ENCODE data around the gene NLGN1. TPM values are rescaled to one million over a fixed set of nuclear protein-coding genes. Genes with fewer than 3 reads are reported as not detected.

NLGN1 gene
- total RNA-seq, 1 experiment from 2014 or later = not detected

DNA sequence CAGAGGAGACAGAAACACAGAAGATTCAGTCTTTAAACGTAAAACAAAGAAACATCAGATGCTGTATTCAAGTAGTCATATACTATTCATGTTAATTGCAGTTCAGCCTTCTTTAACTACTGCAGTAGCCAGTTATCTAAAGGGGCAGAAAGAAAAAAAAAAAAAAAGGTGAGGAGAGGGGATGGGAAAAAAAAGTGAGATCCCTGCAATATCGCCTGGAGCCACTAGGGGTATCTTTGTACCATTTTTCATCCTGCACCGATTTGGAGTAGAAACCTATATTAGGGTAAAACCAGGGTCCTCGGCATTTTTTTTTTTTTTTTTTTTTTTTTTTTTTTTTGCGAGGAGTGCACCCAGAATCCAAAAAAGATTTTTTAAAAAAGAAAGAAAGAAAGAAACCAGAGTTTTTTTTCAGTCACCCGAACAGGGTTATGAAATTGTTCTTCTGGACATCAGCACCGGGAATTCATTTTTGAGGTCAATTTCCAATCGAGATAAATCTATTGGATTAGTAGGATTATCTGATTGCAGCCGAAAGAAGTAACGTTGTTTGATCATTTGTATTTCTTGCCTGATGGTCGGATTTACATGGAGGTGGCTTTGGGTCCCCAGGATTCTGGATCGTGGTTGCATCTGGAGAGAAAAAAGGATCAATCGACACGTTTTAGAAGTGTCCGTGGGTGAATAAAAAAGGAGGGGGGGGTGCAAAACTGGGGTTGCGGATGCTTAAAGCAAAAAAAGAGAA is 186.7 kb downstream of the NLGN1 start:
- DNase-seq (ENCODE audit: unreplicated experiment) = peak; percentile 38
- no peak overlapping the region for H3K27ac Mint-ChIP-seq (ENCODE audit: low read depth, unreplicated experiment)
- no TSS peak for BruUV-seq (replicated peaks)
- CTCF ChIA-PET = interaction anchor here (0.6 to 1.2 kb wide), 5 partner anchors 10 to 529 kb away, joined by 3 to 5 read pairs (median 4); no protein-coding TSS in a partner anchor
- no peaks in the 10 kb centered on the region for H3K9me3 Mint-ChIP-seq (ENCODE audit: unreplicated experiment)
- H3K27me3 Mint-ChIP-seq (ENCODE audit: insufficient read depth, unreplicated experiment) = peaks cover 92% of the 10 kb centered on the region
- peaks cover 5% of the 10 kb centered on the region for H3K4me1 Mint-ChIP-seq (ENCODE audit: insufficient read depth, unreplicated experiment)
- POLR2A ChIA-PET = no interaction called here
- H3K4me3 Mint-ChIP-seq (ENCODE audit: unreplicated experiment) = no peak overlapping the region
- intact Hi-C loops (cut with micrococcal nuclease) = loop anchor here (2.0 kb wide), 1 partner anchor 419 kb away; no protein-coding TSS in a partner anchor
- no peaks in the 10 kb centered on the region for H3K36me3 Mint-ChIP-seq (ENCODE audit: insufficient read depth, unreplicated experiment)
- TF ChIP-seq, protein P1, sequence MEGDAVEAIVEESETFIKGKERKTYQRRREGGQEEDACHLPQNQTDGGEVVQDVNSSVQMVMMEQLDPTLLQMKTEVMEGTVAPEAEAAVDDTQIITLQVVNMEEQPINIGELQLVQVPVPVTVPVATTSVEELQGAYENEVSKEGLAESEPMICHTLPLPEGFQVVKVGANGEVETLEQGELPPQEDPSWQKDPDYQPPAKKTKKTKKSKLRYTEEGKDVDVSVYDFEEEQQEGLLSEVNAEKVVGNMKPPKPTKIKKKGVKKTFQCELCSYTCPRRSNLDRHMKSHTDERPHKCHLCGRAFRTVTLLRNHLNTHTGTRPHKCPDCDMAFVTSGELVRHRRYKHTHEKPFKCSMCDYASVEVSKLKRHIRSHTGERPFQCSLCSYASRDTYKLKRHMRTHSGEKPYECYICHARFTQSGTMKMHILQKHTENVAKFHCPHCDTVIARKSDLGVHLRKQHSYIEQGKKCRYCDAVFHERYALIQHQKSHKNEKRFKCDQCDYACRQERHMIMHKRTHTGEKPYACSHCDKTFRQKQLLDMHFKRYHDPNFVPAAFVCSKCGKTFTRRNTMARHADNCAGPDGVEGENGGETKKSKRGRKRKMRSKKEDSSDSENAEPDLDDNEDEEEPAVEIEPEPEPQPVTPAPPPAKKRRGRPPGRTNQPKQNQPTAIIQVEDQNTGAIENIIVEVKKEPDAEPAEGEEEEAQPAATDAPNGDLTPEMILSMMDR (IDR thresholded peaks at IDR 0.05; ENCODE audit: unreplicated experiment) = peak; percentile 51

DNA sequence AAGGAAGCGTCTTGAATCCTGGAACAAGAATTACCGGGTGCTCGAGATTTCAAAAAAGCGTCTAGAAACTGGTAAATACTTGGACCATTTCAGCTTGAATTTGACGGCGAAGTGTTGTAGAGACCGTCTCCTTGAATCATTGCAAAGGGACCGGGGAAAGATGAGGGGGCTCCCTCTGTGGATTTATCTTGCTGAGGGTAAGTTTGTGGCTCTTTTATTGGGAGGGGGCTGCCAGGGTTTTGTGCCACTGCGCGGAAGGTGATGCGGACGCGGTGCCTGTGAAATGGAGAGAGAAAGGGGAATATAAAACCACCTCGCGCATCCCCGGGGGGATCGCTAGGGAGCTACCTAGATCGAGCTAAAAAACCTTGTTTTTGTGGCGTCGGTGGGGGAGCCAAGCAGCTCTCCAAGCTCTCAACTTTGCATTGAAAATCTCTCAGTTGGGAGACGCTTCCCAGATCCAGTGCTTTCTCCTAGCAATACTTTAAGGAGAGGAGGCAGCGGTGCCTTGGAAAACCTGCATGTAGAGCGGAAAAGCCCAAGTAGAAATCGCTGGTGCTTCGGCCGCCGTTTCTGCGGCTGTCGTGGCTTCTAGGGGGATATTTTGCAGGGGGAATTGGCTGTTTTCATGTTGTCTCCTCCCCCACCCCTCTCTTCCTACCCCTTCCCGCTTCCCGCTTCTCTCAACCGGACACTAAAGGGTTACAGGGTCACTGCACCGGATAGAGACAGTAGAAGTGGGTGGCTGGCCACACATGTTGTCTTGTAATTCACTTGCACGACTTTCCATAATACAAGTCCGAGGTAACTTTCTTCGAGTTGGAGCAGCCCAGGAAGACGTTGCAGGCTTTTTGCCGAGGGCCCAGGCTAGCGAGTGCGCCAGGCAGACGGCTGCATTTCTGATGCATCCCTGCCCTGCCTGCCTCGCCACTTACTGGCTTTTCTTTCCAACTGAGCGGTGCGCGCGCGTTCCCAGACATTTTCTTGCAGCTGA is 187.6 kb downstream of the NLGN1 start:
- BruUV-seq (replicated peaks) = no TSS peak

GRCh38 chr3:173586166-173586565 is 188.6 kb downstream of the NLGN1 start:
- POLR2A ChIA-PET = no interaction called here
- Mint-ChIP-seq H3K4me1 (ENCODE audit: insufficient read depth, unreplicated experiment) (peaks cover 5% of the 10 kb centered on the region), H3K27me3 (ENCODE audit: insufficient read depth, unreplicated experiment) (peaks cover 89% of the 10 kb centered on the region), H3K9me3 (ENCODE audit: unreplicated experiment) (no peaks in the 10 kb centered on the region), H3K36me3 (ENCODE audit: insufficient read depth, unreplicated experiment) (no peaks in the 10 kb centered on the region), H3K4me3 (ENCODE audit: unreplicated experiment) (no peak overlapping the region), H3K27ac (ENCODE audit: low read depth, unreplicated experiment) (no peak overlapping the region)
- TF ChIP-seq, protein P1 (IDR thresholded peaks at IDR 0.05; ENCODE audit: unreplicated experiment) = no peak
- no TSS peak for BruUV-seq (replicated peaks)
- DNase-seq (ENCODE audit: unreplicated experiment) = no peak
- intact Hi-C loops (cut with micrococcal nuclease) = no loop called here
- CTCF ChIA-PET = interaction anchor here (0.5 kb wide), 1 partner anchor 108 kb away, joined by 3 read pairs; no protein-coding TSS in a partner anchor

More for the DNA sequence above, 187.6 kb downstream of the NLGN1 start:
- H3K9me3 Mint-ChIP-seq (ENCODE audit: unreplicated experiment) = no peaks in the 10 kb centered on the region
- peaks cover 5% of the 10 kb centered on the region for H3K4me1 Mint-ChIP-seq (ENCODE audit: insufficient read depth, unreplicated experiment)
- DNase-seq (ENCODE audit: unreplicated experiment) = no peak
- CTCF ChIA-PET = no interaction called here
- POLR2A ChIA-PET = no interaction called here
- intact Hi-C loops (cut with micrococcal nuclease) = loop anchor here (2.0 kb wide), 1 partner anchor 418 kb away; no protein-coding TSS in a partner anchor
- H3K36me3 Mint-ChIP-seq (ENCODE audit: insufficient read depth, unreplicated experiment) = no peaks in the 10 kb centered on the region
- TF ChIP-seq, protein P1 (IDR thresholded peaks at IDR 0.05; ENCODE audit: unreplicated experiment) = no peak
- H3K27me3 Mint-ChIP-seq (ENCODE audit: insufficient read depth, unreplicated experiment) = peaks cover 92% of the 10 kb centered on the region
- no peak overlapping the region for H3K4me3 Mint-ChIP-seq (ENCODE audit: unreplicated experiment)
- H3K27ac Mint-ChIP-seq (ENCODE audit: low read depth, unreplicated experiment) = no peak overlapping the region

DNA sequence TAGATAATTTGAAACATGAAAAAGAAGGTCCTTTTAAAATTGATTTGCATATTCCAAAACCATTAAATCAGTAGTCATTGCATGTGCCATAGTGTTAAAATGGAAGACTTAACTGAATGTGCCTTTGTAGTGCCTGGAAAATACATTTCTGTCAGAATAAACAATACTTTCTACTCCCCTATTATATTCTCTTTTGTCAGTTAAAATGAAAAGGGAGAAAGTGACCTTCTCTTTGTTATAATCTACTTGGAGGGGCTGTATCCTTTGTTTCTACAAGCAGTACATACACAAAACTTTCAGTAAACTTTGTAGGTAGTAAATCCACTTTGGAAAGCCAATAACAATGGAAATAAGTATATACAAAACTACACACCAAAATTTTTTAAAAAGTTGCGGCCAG is 189.5 kb downstream of the NLGN1 start:
- intact Hi-C loops (cut with micrococcal nuclease) = no loop called here
- no peak overlapping the region for H3K4me3 Mint-ChIP-seq (ENCODE audit: unreplicated experiment)
- CTCF ChIA-PET = interaction anchor here (0.6 kb wide), 1 partner anchor 171 kb away, joined by 3 read pairs; no protein-coding TSS in a partner anchor
- DNase-seq (ENCODE audit: unreplicated experiment) = no peak
- TF ChIP-seq, protein P1 (IDR thresholded peaks at IDR 0.05; ENCODE audit: unreplicated experiment) = no peak
- BruUV-seq (replicated peaks) = no TSS peak
- no peaks in the 10 kb centered on the region for H3K36me3 Mint-ChIP-seq (ENCODE audit: insufficient read depth, unreplicated experiment)
- H3K4me1 Mint-ChIP-seq (ENCODE audit: insufficient read depth, unreplicated experiment) = peaks cover 5% of the 10 kb centered on the region
- H3K9me3 Mint-ChIP-seq (ENCODE audit: unreplicated experiment) = no peaks in the 10 kb centered on the region
- H3K27me3 Mint-ChIP-seq (ENCODE audit: insufficient read depth, unreplicated experiment) = peaks cover 87% of the 10 kb centered on the region
- POLR2A ChIA-PET = no interaction called here
- no peak overlapping the region for H3K27ac Mint-ChIP-seq (ENCODE audit: low read depth, unreplicated experiment)

All from MCF 10A (cell line).